Measurements from ENCODE around the gene PLEKHG5. TPM values are rescaled to one million over a fixed set of nuclear protein-coding genes. Genes with fewer than 3 reads are reported as not detected.
"Not testable (repeated sequence)": the region's sequence is repeated elsewhere in the genome, so short reads cannot be mapped to it uniquely, and the experiment has no call there.

Gene PLEKHG5
- total RNA-seq, 1 donor from 2014 or later, result 17.9 TPM

GRCh38 chr1:6428453-6428852, 63.0 kb downstream of the PLEKHG5 start:
- DNase-seq (ENCODE audit: low read depth in 2 of 2), result not testable (repeated sequence)

- DNase-seq (ENCODE audit: low read depth in 2 of 2), result no peak
Measured at GRCh38 chr1:6427441-6428390, 63.8 kb downstream of the PLEKHG5 start.

- DNase-seq (ENCODE audit: low read depth in 2 of 2), result no peak
Measured at GRCh38 chr1:6426972-6427350, 64.5 kb downstream of the PLEKHG5 start.

GRCh38 chr1:6426277-6426971, 65.0 kb downstream of the PLEKHG5 start:
- DNase-seq (ENCODE audit: low read depth in 2 of 2), result no peak

DNA sequence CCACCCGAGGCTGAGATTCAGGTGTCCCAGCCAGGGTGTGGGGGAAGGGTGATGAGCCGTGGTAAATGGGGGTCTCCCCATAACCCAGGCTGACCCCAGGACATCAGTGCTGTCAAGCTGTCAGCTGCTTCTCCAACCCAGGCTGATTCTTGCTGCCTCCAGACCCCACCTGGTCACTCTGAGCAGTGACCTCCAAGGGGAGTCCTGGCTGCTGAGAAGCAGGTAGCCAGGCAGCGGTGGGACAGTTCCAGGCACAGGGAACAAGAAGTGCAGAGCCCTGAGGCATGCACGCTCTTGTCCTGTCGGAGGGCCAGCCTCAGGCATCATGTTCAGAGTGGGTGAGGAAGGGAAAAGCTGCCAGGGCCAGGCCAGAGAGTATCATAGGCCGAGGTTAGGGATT, 65.8 kb downstream of the PLEKHG5 start:
- no peak for DNase-seq (ENCODE audit: low read depth in 2 of 2)

GRCh38 chr1:6424619-6425593, 66.6 kb downstream of the PLEKHG5 start, which contains the start of gene ESPN:
Gene ESPN (plus strand): TSS chr1:6424776. CDS start chr1:6424956, 180 bp downstream.
- peak; percentile 30 to 41 for DNase-seq (ENCODE audit: low read depth in 2 of 2)

GRCh38 chr1:6424000-6424565, 67.4 kb downstream of the PLEKHG5 start:
- peak in 1 of 2 donors; percentile 27 for DNase-seq (ENCODE audit: low read depth in 2 of 2)

GRCh38 chr1:6423321-6423999, 68.0 kb downstream of the PLEKHG5 start:
- peak; percentile 86 to 94 for DNase-seq (ENCODE audit: low read depth in 2 of 2)

DNA sequence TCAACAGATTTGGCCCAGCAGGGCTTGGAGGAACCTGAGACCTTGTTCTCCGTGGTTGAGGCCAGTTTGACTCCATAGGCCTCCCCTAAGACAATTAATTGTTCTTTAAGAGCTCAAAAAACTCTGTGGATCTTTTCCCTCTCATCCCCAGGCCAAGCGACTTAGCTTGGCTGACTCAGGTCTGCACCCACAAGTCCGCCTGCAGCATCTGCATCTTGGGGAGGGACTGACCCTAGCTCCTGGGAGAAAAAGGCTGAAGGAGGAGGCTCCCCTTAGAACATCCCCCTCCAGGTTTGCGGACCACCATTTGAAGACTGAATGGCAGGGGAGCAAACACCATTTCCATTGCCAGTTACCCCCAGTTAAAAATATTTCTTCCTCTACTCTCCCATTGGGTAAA, 70.2 kb downstream of the PLEKHG5 start:
- DNase-seq (ENCODE audit: low read depth in 2 of 2), result no peak

DNA sequence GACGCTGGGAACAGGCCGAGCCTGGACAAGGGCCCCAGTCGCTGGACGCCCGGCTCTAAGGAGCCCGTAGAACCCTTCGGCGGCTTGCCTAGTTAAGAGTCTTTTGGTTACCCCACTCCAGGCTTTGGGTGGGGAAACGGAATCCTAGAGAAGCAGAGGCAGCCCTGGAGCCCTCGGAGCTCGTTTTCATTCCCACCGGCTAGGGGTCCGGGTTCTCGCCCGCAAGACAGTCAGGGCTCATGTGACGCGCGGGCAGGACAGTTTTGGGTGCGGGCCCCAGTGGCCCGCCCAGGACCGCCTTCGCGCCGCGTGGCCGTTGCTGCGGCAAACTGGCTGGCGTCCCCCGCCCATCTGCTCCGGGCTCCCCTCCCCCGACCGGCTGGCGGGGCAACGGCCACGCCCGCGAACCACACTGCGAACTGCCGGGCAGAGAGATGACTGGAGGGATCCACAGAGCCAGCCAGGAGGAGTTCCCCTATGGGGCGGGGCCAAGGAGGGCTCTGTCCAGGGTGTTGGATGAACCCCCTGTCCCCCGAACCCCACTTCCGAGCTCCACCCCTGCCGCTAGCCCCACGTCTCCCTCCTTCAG, 70.9 kb downstream of the PLEKHG5 start:
- peak; percentile 17 to 29 for DNase-seq (ENCODE audit: low read depth in 2 of 2)

DNA sequence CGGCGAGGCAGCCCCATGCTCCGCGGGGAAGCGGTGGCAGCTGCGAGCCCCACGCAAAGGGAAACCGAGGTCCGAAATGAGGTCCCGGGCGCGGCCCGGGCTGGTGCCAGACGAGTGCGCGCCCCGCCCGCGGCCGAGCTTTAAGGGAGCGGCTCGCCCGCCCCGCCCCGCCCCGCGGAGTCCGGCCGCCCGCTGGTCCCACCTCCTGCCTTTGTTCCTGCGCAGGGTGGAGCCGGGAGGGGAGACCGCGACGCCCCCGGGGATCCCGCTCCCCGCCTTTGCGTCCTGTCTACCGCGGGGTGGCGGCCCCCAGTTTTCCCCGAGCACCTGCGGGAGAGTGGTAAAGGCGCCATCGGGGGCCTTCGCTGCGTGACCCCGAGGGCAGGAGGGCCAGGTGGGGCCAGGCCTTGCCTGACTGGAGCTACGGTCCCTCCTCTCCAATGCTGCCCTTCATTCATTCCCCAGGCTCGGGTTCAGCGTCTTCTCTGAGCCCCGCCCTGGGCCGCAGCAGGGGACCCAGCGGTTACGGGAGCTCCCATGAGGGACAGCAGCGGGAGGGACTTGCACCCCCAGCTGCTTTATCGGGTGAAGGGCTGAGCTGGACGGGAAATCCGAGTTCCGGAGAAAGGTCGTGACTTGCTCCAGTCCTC, 71.5 kb downstream of the PLEKHG5 start, which contains the start of gene HES2:
TSS of gene HES2 (minus strand) at position 116 of the 650 bp plus-strand sequence. CDS start at position 17, 99 bp downstream.
- peak; percentile 61 to 70 for DNase-seq (ENCODE audit: low read depth in 2 of 2)

- DNase-seq (ENCODE audit: low read depth in 2 of 2), result peak; percentile 56 to 57
Measured at GRCh38 chr1:6419397-6419803, 72.1 kb downstream of the PLEKHG5 start.

- peak; percentile 37 to 64 for DNase-seq (ENCODE audit: low read depth in 2 of 2)
Measured at GRCh38 chr1:6418668-6419396, 72.6 kb downstream of the PLEKHG5 start.

- DNase-seq (ENCODE audit: low read depth in 2 of 2), result no peak
Measured at GRCh38 chr1:6417961-6418667, 73.4 kb downstream of the PLEKHG5 start.

Measured in lung microvascular endothelial cell (primary cell).